HG02884 (cell line): Measurements from ENCODE around the gene PKMYT1.

Experiments
- ATAC-seq: cut with Tn5 transposase; IDR thresholded peaks from one replicate; pipeline ENCODE4 v1.9.1; 2021; ENCODE audit warnings: mild to moderate bottlenecking, moderate library complexity; ENCODE audit not compliant: unreplicated experiment

Gene PKMYT1

DNA sequence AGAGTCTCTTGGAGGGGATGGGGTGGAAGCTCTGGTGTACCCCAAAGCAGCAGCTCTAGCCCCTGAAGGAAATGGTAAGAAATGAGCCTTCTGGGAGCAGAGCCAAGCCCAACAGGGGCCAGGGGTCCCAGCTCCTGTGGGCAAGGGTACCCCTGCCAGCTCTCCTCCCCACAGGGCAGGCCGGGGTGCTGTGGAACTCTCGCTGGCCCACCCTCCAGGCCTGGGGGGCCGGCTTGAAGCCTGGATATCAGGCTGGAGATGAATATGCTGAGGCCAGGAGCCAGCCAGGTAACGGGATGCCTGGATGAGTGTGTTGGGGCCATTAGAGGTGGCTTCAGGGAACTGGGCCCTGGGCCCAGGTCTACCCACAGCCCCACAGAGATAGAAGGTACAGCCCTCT, 20.3 kb upstream of the PKMYT1 start:
- ATAC-seq: no peak

DNA sequence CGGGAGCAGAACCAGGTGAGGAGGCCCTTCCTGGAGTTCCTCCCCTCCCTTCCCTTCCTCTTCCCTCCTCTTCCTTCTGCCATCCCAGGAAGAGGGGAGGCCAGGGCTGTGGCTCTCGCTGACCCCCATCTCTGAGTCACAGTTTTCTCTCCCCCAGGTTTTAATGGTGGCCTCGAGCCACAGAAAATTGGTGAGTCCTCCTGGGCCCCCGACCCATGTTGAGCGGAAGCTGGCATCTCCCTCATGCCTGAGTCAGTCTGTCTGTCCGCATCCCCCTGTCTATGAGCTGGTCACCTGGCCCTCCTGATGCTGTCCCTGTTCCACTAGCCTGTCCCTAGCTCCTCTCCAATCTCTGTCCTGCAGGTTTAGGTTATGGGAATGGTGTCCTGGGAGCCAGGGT, 19.7 kb upstream of the PKMYT1 start:
- no peak for ATAC-seq

DNA sequence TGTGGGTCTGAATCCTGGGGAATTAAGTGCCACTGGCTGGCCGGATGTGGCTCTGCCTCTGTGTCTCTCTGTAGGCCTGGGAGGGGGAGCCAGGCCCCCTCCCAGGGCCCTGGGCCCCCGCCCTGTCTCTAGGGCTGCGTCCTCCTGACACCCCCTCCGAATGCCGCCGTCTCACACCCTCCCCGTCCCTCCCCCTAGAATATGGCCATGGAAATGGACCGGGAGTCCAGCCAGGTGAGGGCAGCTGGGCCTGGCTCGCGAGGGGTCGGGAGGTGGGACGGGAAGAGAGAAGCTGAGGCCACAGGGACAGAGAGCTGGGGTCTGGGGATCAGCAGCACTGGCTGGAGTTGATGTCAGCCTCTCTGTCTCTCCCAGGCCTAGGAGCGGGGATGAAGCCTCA, 16.1 kb upstream of the PKMYT1 start:
- no peak for ATAC-seq

DNA sequence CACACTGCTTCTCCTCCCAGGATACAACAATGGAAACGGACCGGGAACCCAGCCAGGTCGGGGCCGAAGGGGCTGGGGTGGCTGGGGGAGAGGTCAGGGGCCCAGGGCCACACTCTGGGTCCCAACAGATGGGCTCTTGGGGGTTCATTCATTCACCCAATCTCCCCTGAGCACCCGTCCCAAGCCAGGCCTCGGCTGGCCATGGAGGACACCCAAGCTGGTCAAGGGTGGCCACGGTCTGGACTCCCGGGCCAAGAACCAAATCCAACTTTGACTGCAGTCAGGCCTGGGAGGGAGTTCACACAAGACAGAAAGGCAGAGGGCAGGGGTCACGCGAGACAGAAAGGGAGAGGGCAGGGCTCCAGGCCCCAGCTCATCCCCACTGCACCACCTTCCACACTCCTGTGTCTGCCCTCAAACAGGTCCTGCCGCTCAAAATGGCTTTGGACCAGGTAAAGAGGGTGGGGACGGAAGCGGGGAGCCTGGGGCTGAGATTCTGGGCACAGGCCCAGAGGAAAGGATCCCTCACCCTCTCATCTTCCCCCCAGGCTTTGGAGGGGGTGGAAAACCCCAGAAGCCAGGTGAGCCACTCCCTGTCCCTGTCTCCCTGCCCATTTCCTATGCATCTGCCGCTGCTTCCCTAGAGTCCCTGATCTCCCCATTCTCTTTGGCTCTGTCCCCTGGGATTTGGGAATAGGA, 12.3 kb upstream of the PKMYT1 start:
- ATAC-seq: no peak

DNA sequence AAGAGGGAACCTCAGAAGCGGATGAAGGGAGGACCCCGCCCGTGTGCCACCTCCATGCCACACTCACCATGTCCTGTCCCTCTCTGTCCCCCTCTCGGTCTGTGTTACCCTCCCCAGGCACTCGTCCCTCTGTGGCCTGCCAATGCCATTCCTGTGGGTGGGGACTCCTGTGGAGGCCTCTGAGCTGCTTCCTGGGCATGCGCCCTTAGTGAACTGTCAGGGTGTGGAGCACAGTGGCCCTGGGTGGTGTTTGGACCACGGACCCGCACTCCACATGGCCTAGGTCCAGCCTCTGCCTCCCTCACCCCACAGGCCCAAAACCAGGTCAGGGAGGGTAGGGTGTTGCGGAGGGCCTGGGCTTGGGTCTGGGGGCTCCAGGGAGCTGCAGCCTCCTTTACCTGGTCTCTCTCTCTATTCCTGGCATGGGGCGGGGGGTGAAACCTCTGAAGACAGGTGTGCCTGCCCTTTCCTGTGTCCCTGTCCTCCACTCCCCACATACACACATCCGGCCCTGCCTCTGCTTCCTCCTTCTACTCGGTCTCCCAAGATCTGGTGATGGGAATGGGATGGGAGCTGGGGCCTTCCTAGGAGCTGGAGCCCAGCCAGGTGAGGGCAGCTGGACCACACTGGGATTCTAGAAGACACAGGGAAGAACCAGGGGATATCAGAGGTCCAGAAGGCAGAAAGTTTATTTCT, 11.5 kb upstream of the PKMYT1 start:
- ATAC-seq: no peak

DNA sequence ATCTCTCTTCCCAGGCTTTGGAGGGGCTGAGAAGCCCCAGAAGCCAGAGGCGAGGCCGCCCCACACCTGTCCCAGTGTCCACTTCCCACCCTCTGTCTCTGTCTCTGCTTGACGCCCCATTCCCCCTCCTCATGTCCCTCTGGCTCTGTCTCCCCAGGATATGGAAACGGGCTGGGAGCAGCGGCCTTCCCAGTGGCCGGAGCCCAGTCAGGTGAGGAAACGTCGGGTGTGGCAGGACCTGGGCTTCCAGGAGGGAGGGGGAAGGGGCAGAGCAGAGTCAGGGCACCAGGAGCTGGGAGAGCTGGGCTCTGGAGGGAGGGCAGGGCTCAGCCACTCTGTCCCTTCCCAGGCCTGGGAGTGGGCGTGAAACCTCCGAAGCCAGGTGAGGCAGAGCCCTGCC, 10.6 kb upstream of the PKMYT1 start:
- no peak for ATAC-seq

DNA sequence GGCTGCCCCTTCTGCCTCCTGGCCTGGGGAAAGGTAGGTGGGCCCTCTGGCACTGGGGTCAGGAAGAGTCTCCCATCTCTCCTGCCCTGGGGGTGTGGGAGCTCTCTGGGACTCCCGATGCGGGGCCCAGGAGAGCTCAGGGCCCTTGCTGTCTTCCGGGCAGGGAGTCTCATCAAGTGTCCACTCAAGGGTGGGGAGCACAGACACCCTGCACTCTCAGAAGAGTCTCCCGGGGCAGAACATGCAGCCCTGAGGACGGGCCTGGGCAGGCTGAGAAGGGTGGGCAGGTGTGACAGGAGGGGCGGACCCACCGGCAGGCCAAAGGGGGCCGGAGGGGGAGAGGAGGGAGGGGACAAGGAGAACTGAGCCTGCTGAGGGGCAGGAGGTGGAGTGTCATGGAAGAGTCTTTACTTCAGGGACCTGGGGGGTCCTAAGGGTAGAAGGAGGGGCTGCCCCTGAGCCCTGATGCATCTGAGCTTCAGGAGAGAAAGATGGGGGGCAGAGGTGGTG, 8.4 kb upstream of the PKMYT1 start:
- ATAC-seq: no peak

DNA sequence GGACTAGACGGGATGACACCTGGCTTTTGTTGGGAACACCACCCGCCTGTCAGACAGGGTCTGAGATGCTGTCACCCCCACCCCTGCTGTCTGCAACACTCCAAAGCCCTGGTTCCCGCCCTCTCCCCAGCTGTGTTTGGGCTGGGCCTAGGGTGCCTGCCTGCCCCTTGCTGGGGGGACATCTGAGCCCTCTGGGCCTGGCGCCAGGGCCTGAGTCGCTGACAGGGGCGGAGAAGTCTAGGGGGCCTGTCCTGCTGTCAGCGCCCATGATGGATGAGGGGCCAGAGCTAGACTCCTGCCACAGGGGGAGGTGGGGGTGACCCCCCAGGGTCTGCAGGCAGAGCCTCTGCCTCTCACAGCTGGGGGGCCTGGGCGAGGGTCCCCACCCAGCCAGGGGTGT, 7.6 kb upstream of the PKMYT1 start:
- ATAC-seq: no peak

DNA sequence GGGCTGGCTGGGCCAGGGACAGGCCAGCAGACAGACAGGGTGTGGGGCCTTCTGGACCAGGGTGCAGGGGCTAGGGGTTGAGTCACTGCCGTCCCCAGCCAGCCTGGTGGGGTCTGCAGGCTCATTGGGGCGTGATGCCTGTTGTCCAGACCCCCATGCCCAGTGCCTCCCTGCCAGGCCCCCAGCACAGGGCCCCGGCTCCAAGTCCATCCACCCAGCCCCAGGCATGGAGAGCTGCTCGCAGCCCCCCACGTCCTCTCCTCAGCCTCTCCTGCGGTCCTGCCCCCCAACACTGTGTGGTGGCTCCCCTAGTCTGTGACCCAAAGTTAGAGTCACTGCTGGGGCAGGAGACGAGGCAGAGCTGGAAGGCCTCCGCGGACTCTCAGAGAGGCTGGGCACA, 7.0 kb upstream of the PKMYT1 start:
- ATAC-seq: no peak

DNA sequence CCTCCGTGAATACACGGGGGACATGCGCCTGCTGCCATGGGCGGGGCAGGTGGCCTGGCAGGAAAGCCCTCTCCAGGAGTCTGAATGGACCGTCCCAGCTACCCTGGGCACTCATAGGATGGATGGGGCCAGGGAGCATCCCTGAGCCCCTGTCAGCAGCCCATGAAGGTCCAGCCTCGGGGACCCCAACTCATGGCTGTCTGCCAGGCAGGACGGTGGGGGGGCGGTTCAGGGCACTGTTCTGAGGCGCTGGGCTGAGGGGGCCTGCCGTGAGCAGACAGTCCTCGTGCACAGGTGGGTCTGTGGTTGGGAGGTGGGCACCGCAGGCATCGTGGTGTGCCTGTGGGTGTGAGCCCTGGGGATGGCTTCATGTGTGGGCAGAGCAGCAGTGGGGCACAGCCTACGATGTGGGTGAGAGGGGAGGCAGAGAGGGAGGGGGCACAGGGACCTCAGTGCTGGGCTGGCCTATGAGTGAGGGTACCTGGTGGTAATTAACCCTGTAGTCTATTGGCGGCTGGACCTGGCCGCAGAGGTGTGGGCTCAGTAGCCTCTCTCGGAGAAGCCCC, 6.5 kb upstream of the PKMYT1 start:
- ATAC-seq: no peak

DNA sequence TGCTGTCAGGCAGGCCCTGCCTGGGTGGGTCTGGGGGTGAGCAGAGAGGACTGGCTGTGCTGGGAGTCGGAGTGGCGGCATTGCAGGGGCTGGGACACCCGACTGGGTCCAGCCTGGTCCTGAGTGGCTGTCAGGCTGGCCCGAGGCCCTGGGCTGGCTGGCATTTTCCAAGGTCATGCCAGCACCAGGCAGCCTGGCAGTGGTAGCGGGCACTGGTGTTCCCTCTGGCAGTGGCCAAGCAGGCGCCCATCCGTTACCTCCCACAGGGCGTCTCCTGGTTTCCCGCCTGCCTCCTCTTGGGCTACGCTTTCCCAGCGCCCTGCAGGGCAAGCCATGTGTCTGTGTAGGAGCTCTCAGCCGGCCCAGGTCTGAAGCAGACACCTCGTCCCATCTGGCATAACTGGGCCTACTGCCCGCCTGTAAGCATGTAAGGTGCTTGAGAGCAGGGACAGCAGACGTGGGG, 5.7 kb upstream of the PKMYT1 start:
- no peak for ATAC-seq

DNA sequence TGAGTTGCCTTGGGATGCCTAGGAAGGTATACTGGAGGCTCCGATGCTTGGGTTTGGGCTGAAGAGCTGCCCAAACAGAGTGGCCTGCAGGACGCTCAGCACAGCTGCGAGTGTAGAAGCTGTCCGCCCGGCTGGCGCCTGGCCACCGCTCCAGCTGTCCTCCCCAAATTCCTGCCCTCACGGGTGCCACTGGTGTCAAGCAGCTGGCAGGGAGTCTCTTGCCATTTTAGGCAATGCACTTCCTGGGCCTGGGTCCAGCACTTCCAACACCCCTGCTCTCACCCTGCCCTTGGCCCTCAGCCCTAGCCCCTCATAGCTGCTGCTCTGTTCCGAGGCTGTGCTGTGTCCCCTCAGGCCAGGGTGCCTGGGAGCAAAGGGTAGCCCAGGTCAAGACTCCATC, 5.2 kb upstream of the PKMYT1 start:
- ATAC-seq: no peak

DNA sequence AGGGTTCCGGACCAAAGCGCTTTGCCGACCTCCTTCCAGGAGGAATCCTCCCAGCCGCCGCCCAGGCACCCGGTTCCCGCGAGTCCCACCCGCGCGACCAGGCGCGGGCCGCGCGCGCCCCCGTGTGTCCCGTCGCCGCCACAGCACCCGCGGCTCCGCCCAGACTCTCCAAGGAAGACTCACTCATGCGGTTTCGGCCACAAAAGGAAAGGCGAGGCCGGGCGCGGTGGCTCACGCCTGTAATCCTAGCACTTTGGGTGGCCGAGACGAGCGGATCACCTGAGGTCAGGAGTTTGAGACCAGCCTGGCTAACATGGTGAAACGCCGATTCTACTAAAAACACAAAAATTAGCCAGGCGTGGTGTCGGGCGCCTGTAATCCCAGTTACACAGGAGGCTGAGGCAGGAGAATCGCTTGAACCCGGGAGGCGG, 3.5 kb upstream of the PKMYT1 start:
- ATAC-seq: no peak

DNA sequence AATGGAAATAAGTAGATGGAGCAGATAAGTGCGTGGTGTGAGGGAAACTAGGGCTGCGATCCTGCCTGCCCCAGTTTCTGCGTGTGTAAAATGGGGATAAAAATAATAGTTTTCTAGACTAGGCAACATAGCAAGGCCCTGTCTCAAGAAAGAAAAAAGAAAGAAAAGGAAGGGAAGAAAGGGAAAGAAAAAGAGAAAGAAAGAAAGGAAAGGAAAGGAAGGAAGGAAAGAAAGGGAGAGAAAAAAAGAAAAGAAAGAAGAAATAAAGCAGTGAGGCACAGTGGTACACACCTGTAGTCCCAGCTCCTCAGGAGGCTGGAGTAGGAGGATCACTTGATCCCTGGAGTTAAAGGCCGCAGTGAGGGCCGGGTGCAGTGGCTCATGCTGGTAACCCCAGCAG, 2.2 kb upstream of the PKMYT1 start:
- ATAC-seq: no peak

DNA sequence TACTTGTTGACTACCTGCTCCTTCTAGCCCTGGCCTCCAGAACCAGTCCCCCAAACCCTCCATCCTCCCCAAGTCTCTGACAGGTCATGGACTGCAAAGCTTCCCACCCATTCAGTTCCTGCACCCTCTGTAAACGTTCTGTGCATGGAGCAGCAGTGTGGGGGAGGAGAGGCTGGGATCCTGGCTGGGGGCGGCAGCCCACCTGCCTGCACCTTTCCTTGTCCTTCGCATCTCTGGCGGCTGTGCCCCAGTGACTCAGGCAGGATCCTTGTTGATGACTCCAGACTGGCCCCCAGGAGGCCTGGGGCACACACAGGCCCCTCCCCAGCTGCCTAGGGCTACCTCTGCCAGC, 1.6 kb upstream of the PKMYT1 start:
- no peak for ATAC-seq

DNA sequence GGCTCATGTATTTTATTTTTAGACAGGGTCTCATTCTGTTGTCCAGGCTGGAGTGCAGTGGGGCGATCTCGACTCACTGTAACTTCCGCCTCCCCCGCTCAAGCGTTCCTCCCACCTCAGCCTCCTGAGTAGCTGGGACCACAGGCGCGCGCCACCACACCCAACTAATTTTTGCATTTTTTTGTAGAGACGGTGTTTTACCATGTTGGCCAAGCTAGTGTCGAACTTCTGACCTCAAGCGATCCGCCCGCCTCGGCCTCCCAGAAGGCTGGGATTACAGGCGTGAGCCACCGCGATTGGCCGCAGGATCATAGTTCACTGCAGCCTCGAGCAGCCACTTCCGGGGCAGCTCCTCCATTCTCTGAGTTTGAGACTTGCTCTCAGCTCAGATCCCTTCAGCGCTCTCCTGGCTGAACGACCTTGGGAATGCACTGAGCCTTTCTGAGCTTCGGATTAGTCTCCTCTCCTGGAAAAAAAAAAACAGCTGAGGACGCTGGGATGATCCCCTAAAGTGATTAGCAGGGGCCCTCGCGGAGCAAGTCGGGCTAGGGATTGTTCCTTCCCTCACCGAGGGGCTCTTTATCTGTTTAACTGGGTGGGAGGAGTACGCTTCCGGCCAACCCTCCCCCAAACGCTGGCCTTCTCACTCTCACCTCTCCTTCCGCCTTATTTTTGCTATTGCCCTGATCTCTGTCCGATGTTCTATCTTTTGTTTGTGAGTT, 1.1 kb upstream of the PKMYT1 start:
- ATAC-seq: no peak

DNA sequence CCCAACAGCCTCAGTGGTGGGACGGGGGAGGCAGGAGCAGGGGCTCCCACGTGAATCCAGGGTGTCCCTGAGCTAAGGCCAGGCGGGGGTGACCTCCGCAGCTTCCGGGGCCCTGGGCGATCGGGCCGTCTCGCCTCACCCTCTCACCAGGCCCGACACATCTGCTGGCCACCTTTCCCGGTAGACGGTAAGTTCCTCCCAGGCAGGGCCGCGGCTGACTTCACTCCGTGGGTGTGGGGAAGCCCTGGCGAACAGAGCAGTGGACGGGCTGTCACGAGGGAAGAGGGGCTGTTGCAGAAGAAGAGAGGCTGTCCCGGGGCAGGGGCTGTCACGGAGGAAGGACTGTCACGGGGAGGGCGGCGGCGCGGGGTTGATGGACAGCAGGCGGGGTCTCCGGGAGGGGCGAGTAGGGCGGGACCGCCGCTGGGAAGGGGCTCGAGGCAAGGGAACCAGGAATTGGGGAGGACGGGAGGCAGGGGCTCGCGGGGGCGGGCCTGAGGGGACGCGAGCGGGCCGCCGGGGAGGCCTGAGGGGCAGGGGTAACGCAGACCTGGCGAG, 498 bp downstream of the PKMYT1 start:
- ATAC-seq: no peak

DNA sequence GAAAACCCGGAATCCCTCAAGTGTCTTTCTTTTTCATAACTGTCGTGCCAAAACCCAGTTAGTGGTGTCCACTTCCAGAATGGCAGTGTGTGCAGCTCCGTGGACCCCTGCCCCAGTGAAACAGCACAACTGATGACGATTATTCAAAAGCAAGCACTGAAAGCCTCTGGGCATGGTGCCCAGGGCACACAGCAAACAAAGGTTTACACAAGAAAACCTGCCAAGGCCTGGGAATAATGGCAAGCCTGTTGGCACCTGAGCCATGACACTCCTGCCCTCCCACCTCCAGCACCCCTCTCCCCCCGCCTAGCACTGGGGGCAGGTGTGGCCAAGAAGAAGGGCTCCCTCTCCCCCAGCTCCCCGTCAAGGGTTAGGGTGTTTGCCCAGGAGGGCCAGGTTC, 2.8 kb downstream of the PKMYT1 start:
- no peak for ATAC-seq

DNA sequence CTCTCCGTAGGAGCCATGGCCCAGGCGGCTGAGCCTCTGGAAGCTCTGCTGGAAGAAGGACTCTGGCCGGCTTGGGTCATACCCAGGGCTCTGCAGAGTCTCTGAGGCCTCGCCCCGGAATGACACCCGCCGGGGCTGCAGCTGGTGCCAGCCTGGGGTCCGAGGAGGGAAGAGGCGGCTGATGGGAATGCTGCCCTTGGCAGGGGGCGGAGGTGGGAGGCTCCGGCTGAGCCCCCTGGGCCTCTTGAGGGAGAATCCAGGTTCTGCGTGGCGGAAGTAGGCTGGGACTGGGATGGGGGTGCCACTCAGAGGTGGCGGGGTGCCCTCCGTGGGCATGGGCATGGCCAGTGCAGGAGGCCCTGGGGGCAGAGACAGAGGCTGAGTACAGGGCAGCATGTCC, 3.6 kb downstream of the PKMYT1 start:
- no peak for ATAC-seq

DNA sequence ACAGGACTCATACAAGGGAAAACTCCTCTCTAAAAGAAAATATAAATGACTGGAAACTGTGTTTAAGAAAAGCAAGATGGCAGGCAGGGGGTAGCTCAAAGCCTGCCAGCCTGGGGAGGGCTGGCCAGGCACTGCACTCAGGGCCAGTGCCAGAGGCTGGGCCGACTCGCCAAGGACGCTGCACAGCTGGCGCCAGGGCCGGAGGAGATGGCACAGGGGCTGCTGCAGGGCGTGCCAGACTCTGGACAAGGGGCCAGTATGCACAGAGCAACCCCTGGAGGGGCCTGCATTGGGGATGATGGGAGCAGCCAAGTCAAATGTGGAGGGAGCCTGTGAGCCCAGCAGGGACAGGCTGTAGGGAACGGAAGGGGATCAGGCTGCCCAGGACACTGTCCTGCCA, 4.0 kb downstream of the PKMYT1 start:
- ATAC-seq: no peak

DNA sequence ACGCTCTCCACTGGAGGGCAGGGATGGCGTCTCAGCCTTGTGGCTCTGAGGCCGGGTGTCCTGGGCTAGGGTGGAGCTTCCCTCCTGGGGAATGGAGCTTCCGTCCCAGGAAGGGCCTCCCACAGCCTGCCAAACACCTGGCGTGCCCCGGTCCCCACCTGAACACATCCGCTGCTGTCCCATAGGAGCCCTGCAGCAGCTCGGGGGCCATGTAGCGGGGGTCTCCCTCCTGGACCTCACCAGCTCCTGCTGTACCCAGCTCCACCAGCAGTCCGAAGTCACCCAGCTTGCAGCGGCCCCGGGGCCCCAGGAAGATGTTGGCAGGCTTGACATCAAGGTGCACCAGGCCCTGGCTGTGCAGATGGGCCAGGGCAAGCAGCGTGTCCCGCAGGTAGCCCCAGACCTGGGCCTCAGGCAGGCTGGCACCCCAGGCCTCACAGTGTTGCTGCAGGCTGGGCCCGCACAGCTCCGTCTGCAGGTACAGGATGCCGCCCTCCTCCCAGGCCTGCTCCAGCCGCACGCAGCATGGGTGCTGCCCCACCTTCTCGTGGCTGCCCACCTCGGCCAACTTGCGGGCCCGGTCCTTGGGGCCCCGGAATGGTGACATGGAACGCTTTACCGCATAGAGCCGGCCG, 5.0 kb downstream of the PKMYT1 start:
- no peak for ATAC-seq
